HL-60 (cell line): ENCODE measurements around the gene ATP2B2.

Experiments used
- DNase-seq, 2 experiments: peaks; one replicate each; pipeline ENCODE4 v3.0.0-alpha.2; 2010 to 2020; ENCODE audit warnings: low read depth in 1 of 2, low spot score in 1 of 2
- H3K27ac ChIP-seq: fragments of 250-450 bp; sonication (Bioruptor Pico); replicated peaks from 2 replicates; pipeline ENCODE4 v1.5.1; 2020; ENCODE audit warnings: mild to moderate bottlenecking, moderate library complexity
- H3K27me3 ChIP-seq: fragments of 250-450 bp; sonication (Bioruptor Pico); 2 replicates; pipeline ENCODE4 v1.5.1; 2021; ENCODE audit warnings: mild to moderate bottlenecking, moderate library complexity; ENCODE audit not compliant: insufficient read depth, poor library complexity, severe bottlenecking
- H3K4me3 ChIP-seq: replicated peaks from 2 replicates; pipeline ENCODE4 v1.5.1; 2011; ENCODE audit warnings: mild to moderate bottlenecking, control low read depth, low read length; ENCODE audit not compliant: insufficient read depth
- CTCF ChIP-seq: IDR thresholded peaks from one replicate; pipeline ENCODE4 v1.5.1; 2011; ENCODE audit warnings: low read length, control low read depth, inconsistent platforms; ENCODE audit not compliant: insufficient read depth
- GABPA ChIP-seq: IDR thresholded peaks from 2 replicates; pipeline ENCODE4 v1.6.1; 2012; ENCODE audit warnings: low read depth
- POLR2AphosphoS5 ChIP-seq: IDR thresholded peaks from 2 replicates; pipeline ENCODE4 v1.6.1; 2012; ENCODE audit warnings: low read depth
- REST ChIP-seq: IDR thresholded peaks from 2 replicates; pipeline ENCODE4 v1.6.1; 2012; ENCODE audit warnings: low read depth; ENCODE audit not compliant: insufficient replicate concordance
- SPI1 ChIP-seq: IDR thresholded peaks from 2 replicates; pipeline ENCODE4 v1.6.1; 2012; ENCODE audit warnings: low read depth, mild to moderate bottlenecking, borderline replicate concordance

ATP2B2 gene

GRCh38 chr3:10549617-10550230 lies 44.3 kb upstream of the ATP2B2 start:
- TF ChIP-seq POLR2AphosphoS5 (no peak), SPI1 (no peak), GABPA (no peak), CTCF (no peak), REST (no peak)
- Histone ChIP-seq H3K4me3 (no peak overlapping the region), H3K27ac (no peak overlapping the region), H3K27me3 (no peaks in the 10 kb centered on the region)
- no peak for DNase-seq

- no peak overlapping the region for H3K4me3 ChIP-seq
- TF ChIP-seq POLR2AphosphoS5 (no peak), REST (no peak), GABPA (no peak), CTCF (no peak), SPI1 (no peak)
- peak in 1 of 2 experiments; percentile 22 for DNase-seq
- H3K27ac ChIP-seq: no peak overlapping the region
- no peaks in the 10 kb centered on the region for H3K27me3 ChIP-seq
Measured at GRCh38 chr3:10548992-10549391, 43.6 kb upstream of the ATP2B2 start.

GRCh38 chr3:10547841-10548783 lies 42.7 kb upstream of the ATP2B2 start:
- no peak overlapping the region for H3K4me3 ChIP-seq
- no peak for TF ChIP-seq REST
- no peak for TF ChIP-seq GABPA
- no peak for TF ChIP-seq POLR2AphosphoS5
- peak in 1 of 2 experiments; percentile 17 for DNase-seq
- H3K27ac ChIP-seq: no peak overlapping the region
- H3K27me3 ChIP-seq: no peaks in the 10 kb centered on the region
